IPS DF 6.9 (cell line): ENCODE results near the gene ITPK1.

Experiments
- DNase-seq: peaks from one replicate; pipeline ENCODE4 v3.0.0-alpha.2; 2013; ENCODE audit warnings: low read depth, low spot score
- H3K27ac ChIP-seq: one replicate; pipeline ENCODE4 v1.5.1; 2013; ENCODE audit warnings: low read length, control low read depth
- H3K27me3 ChIP-seq: 2 replicates; pipeline ENCODE4 v1.6.1; 2013; ENCODE audit warnings: mild to moderate bottlenecking, low read length; ENCODE audit not compliant: control insufficient read depth, insufficient read depth
- H3K36me3 ChIP-seq: 2 replicates; pipeline ENCODE4 v1.6.1; 2013; ENCODE audit warnings: low read length; ENCODE audit not compliant: control insufficient read depth, insufficient read depth
- H3K4me1 ChIP-seq: 2 replicates; pipeline ENCODE4 v1.6.1; 2013; ENCODE audit warnings: low read length; ENCODE audit not compliant: control insufficient read depth, insufficient read depth
- H3K4me3 ChIP-seq: 2 replicates; pipeline ENCODE4 v1.5.1; 2013; ENCODE audit warnings: mild to moderate bottlenecking, low read length
- H3K9me3 ChIP-seq: 2 replicates; pipeline ENCODE4 v1.6.1; 2013; ENCODE audit warnings: low read length, inconsistent platforms; ENCODE audit not compliant: control insufficient read depth, insufficient read depth
- WGBS: extraction: QIAGEN DNeasy Blood & Tissue Kit; methylation state at CpG from one replicate; pipeline ENCODE4 v1.1.7; 2013; ENCODE audit warnings: mixed read lengths, missing lambda C conversion rate; ENCODE audit not compliant: insufficient read length, insufficient coverage; 5-methylcytosine and 5-hydroxymethylcytosine counted together

Gene ITPK1

GRCh38 chr14:92907316-92907911 lies 208.3 kb downstream of the ITPK1 start:
- Histone ChIP-seq H3K36me3 (no peaks in the 10 kb centered on the region), H3K9me3 (no peaks in the 10 kb centered on the region), H3K27me3 (no peaks in the 10 kb centered on the region), H3K4me3 (no peak overlapping the region), H3K27ac (no peak overlapping the region), H3K4me1 (no peaks in the 10 kb centered on the region; the same call in 1 of the 2 replicates)
- DNase-seq: no peak
- no CpG with 5 or more reads among the region's 6 CpGs for WGBS

- no CpG with 5 or more reads among the region's 6 CpGs for WGBS
- H3K27ac ChIP-seq: no peak overlapping the region
- no peak for DNase-seq
- H3K27me3 ChIP-seq: no peaks in the 10 kb centered on the region
- H3K4me3 ChIP-seq: no peak overlapping the region
- H3K36me3 ChIP-seq: no peaks in the 10 kb centered on the region
- no peaks in the 10 kb centered on the region; the same call in 1 of the 2 replicates for H3K4me1 ChIP-seq
- no peaks in the 10 kb centered on the region for H3K9me3 ChIP-seq
These were observed 208.9 kb downstream of the ITPK1 start for GRCh38 chr14:92906823-92907222.

- no peaks in the 10 kb centered on the region for H3K9me3 ChIP-seq
- H3K27me3 ChIP-seq: no peaks in the 10 kb centered on the region
- WGBS: no CpG with 5 or more reads among the region's 6 CpGs
- no peak overlapping the region for H3K27ac ChIP-seq
- no peaks in the 10 kb centered on the region for H3K36me3 ChIP-seq
- H3K4me1 ChIP-seq: no peaks in the 10 kb centered on the region; the same call in 1 of the 2 replicates
- DNase-seq: no peak
- no peak overlapping the region for H3K4me3 ChIP-seq
These were observed 209.3 kb downstream of the ITPK1 start for GRCh38 chr14:92906420-92906819.

- Histone ChIP-seq H3K9me3 (no peaks in the 10 kb centered on the region), H3K36me3 (no peaks in the 10 kb centered on the region), H3K4me3 (no peak overlapping the region), H3K27me3 (no peaks in the 10 kb centered on the region), H3K4me1 (no peaks in the 10 kb centered on the region; the same call in 1 of the 2 replicates), H3K27ac (no peak overlapping the region)
- WGBS: no CpG with 5 or more reads among the region's 8 CpGs
- no peak for DNase-seq
These were observed 210.1 kb downstream of the ITPK1 start for GRCh38 chr14:92905667-92906066.

GRCh38 chr14:92903359-92903758 lies 212.4 kb downstream of the ITPK1 start:
- no CpG with 5 or more reads among the region's 6 CpGs for WGBS
- Histone ChIP-seq H3K4me3 (no peak overlapping the region), H3K27me3 (no peaks in the 10 kb centered on the region)

GRCh38 chr14:92902726-92903125 lies 213.0 kb downstream of the ITPK1 start:
- Histone ChIP-seq H3K36me3 (no peaks in the 10 kb centered on the region), H3K9me3 (no peaks in the 10 kb centered on the region), H3K4me1 (peaks cover 2% of the 10 kb centered on the region; the same call in 1 of the 2 replicates), H3K27ac (no peak overlapping the region), H3K27me3 (no peaks in the 10 kb centered on the region), H3K4me3 (no peak overlapping the region)
- no peak for DNase-seq
- WGBS: no CpG with 5 or more reads among the region's 17 CpGs

More at GRCh38 chr14:92903359-92903758, 212.4 kb downstream of the ITPK1 start:
- no peak for DNase-seq
- Histone ChIP-seq H3K27ac (no peak overlapping the region), H3K36me3 (no peaks in the 10 kb centered on the region), H3K9me3 (no peaks in the 10 kb centered on the region), H3K4me1 (peaks cover 2% of the 10 kb centered on the region; the same call in 1 of the 2 replicates)

- DNase-seq: no peak
- Histone ChIP-seq H3K27ac (no peak overlapping the region), H3K27me3 (no peaks in the 10 kb centered on the region), H3K9me3 (no peaks in the 10 kb centered on the region), H3K36me3 (no peaks in the 10 kb centered on the region), H3K4me1 (peaks cover 2% of the 10 kb centered on the region; the same call in 1 of the 2 replicates), H3K4me3 (no peak overlapping the region)
- no CpG with 5 or more reads among the region's 6 CpGs for WGBS
These were observed 213.5 kb downstream of the ITPK1 start for GRCh38 chr14:92902191-92902590.

GRCh38 chr14:92900660-92901059 lies 215.1 kb downstream of the ITPK1 start:
- Histone ChIP-seq H3K4me1 (peaks cover 2% of the 10 kb centered on the region; the same call in 1 of the 2 replicates), H3K27ac (no peak overlapping the region), H3K36me3 (no peaks in the 10 kb centered on the region), H3K4me3 (no peak overlapping the region), H3K9me3 (no peaks in the 10 kb centered on the region), H3K27me3 (no peaks in the 10 kb centered on the region)
- no peak for DNase-seq
- WGBS: no CpG with 5 or more reads among the region's 2 CpGs

- Histone ChIP-seq H3K27me3 (no peaks in the 10 kb centered on the region), H3K4me1 (peaks cover 2% of the 10 kb centered on the region; the same call in 1 of the 2 replicates), H3K27ac (no peak overlapping the region), H3K9me3 (no peaks in the 10 kb centered on the region), H3K4me3 (no peak overlapping the region), H3K36me3 (no peaks in the 10 kb centered on the region)
- DNase-seq: no peak
- WGBS: no CpG with 5 or more reads among the region's 9 CpGs
These were observed 217.1 kb downstream of the ITPK1 start for GRCh38 chr14:92898566-92899131.

- Histone ChIP-seq H3K36me3 (no peaks in the 10 kb centered on the region), H3K4me1 (peaks cover 2% of the 10 kb centered on the region; the same call in 1 of the 2 replicates), H3K27me3 (no peaks in the 10 kb centered on the region), H3K4me3 (no peak overlapping the region), H3K27ac (no peak overlapping the region), H3K9me3 (no peaks in the 10 kb centered on the region)
- WGBS: no CpG with 5 or more reads among the region's 5 CpGs
- DNase-seq: no peak
These were observed 217.7 kb downstream of the ITPK1 start for GRCh38 chr14:92897922-92898565.
